Vagina (tissue), 2 donors: ENCODE results near the gene DNAJC27.

Source experiments
- CTCF ChIP-seq, 3 experiments: fragments of 450-650 bp in 2 of 3; fragments of 200-600 bp in 1 of 3; sonication (generic) in 1 of 3; IDR thresholded peaks; one replicate each; pipeline ENCODE4 v1.5.1; 2017 to 2019; ENCODE audit warnings: antibody characterized with exemption in 3 of 3, mild to moderate bottlenecking in 2 of 3, moderate library complexity in 2 of 3
- POLR2A ChIP-seq, 2 donors: fragments of 450-650 bp; IDR thresholded peaks; one replicate each; pipeline ENCODE4 v1.6.1; 2017; ENCODE audit warnings: antibody characterized with exemption in 2 of 2, mild to moderate bottlenecking in 2 of 2, moderate library complexity in 2 of 2
- POLR2AphosphoS5 ChIP-seq, 2 donors: sonication (generic); formaldehyde crosslinking; IDR thresholded peaks; one replicate each; pipeline ENCODE4 v1.9.0; 2017; ENCODE audit warnings: antibody characterized with exemption in 2 of 2, mild to moderate bottlenecking in 2 of 2, low read depth in 1 of 2; ENCODE audit not compliant: insufficient read depth in 1 of 2

- TF ChIP-seq CTCF (IDR thresholded peaks at IDR 0.05): no peak
- no peak for TF ChIP-seq POLR2A (IDR thresholded peaks at IDR 0.05)
- TF ChIP-seq POLR2AphosphoS5 (IDR thresholded peaks at IDR 0.05; ENCODE audit: insufficient read depth in 1 of 2, low read depth in 1 of 2): no peak
Observed at GRCh38 chr2:24955921-24956320, 15.8 kb downstream of the DNAJC27 start.
